Kidney (tissue), 14 donors: ENCODE measurements around the gene WBP4. TPM values are rescaled to one million over a fixed set of nuclear protein-coding genes. Genes with fewer than 3 reads are reported as not detected.

Experiments used
- DNase-seq, 5 donors: peaks; one replicate each; pipeline ENCODE4 v3.0.0-alpha.2; 2013 to 2020
- FAIRE-seq: peaks from 2 replicates; lab custom pipeline; 2012; peaks lifted over from hg19 to GRCh38; lab: Jason Lieb, UNC
- H3K27ac ChIP-seq, 2 donors: one replicate each; pipeline ENCODE4 v1.7.0; 2013; ENCODE audit warnings: low read depth in 2 of 2, low read length in 2 of 2, inconsistent platforms in 1 of 2
- H3K27me3 ChIP-seq: one replicate; pipeline ENCODE4 v1.7.1; 2013; ENCODE audit warnings: low read length, inconsistent platforms; ENCODE audit not compliant: control insufficient read depth, insufficient read depth
- H3K36me3 ChIP-seq, 3 donors: one replicate each; pipeline versions ENCODE4 v1.7.0 to v1.7.1; 2013; ENCODE audit warnings: low read length in 3 of 3, control low read depth in 1 of 3, inconsistent platforms in 1 of 3; ENCODE audit not compliant: insufficient read depth in 3 of 3, control insufficient read depth in 2 of 3
- H3K4me1 ChIP-seq, 3 donors: one replicate each; pipeline versions ENCODE4 v1.7.0 to v1.7.1; 2013; ENCODE audit warnings: low read length in 3 of 3, inconsistent platforms in 1 of 3, low read depth in 1 of 3; ENCODE audit not compliant: control insufficient read depth in 2 of 3, insufficient read depth in 2 of 3
- H3K4me3 ChIP-seq, 3 donors: one replicate each; pipeline versions ENCODE4 v1.7.0 to v1.8.1; 2013; ENCODE audit warnings: low read length in 3 of 3, control low read depth in 1 of 3, inconsistent platforms in 1 of 3
- H3K9ac ChIP-seq, 3 donors: one replicate each; pipeline versions ENCODE4 v1.7.0 to v1.7.1; 2013; ENCODE audit warnings: low read length in 3 of 3, control low read depth in 1 of 3, inconsistent platforms in 1 of 3
- H3K9me3 ChIP-seq, 3 donors: one replicate each; pipeline versions ENCODE4 v1.7.0 to v1.7.1; 2013; ENCODE audit warnings: low read length in 3 of 3, control low read depth in 1 of 3, inconsistent platforms in 1 of 3; ENCODE audit not compliant: control insufficient read depth in 2 of 3, insufficient read depth in 1 of 3
- CTCF ChIP-seq: IDR thresholded peaks from 3 replicates; pipeline ENCODE4 v1.5.1; 2012; ENCODE audit warnings: mild to moderate bottlenecking, moderate library complexity, borderline replicate concordance; ENCODE audit not compliant: insufficient read depth; ENCODE audit errors: extremely low read depth
- intact Hi-C: fragments of 100-400 bp; cut with DNase I; formaldehyde crosslinking; loops from one replicate; pipeline ENCODE4 v1.11.1; 2022
- polyA plus RNA-seq: library from polyadenylated mRNA; stranded (reverse); fragments of 350-450 nt; fragmentation: Illumina TruSeq; extraction: RNeasy Lipid Tissue Mini Kit (QIAGEN cat#74804); gene quantifications from one replicate; pipeline ENCODE4 v1.2.3, GENCODE V29; 2014; ENCODE audit warnings: low read depth, low replicate concordance; ENCODE audit not compliant: insufficient read depth
- total RNA-seq: library from RNA; stranded (reverse); fragmentation: NEBNext Ultra II Directional; extraction: Animal tissue kit (Norgen Biotek cat#: 25700); gene quantifications from one replicate; pipeline ENCODE4 v1.2.1, GENCODE V29; 2021
- donor health status: control.
- donor health status: control.
- donor health status: control.
- donor health status: control.
- donor health status: control.
- donor health status: DM: yes; HTN: yes; CAD: no.
- donor health status: Normal renal cell carcinoma (clear cell type).

Gene WBP4
- total and polyA plus RNA-seq, 2 donors from 2014 or later: 9.6 to 9.9 TPM

- no peaks in the 10 kb centered on the region for H3K27me3 ChIP-seq
- peaks cover 10 to 41% (median 12%) of the 10 kb centered on the region in 3 donors for H3K36me3 ChIP-seq
- no peak overlapping the region for H3K4me3 ChIP-seq
- no peak for TF ChIP-seq CTCF
- H3K9me3 ChIP-seq: no peaks in the 10 kb centered on the region
- no peak overlapping the region for H3K27ac ChIP-seq
- H3K4me1 ChIP-seq: no peaks in the 10 kb centered on the region
- DNase-seq (no peak), FAIRE-seq (no peak)
- H3K9ac ChIP-seq: no peak overlapping the region
- intact Hi-C loops: no loop called here
Measured at GRCh38 chr13:41075485-41075884, 14.2 kb downstream of the WBP4 start.

- no peak for FAIRE-seq
- Histone ChIP-seq H3K9ac (no peak overlapping the region), H3K9me3 (no peaks in the 10 kb centered on the region), H3K36me3 (peaks cover 8 to 37% (median 12%) of the 10 kb centered on the region in 3 donors), H3K4me1 (no peaks in the 10 kb centered on the region), H3K27me3 (no peaks in the 10 kb centered on the region), H3K27ac (no peak overlapping the region), H3K4me3 (no peak overlapping the region)
- TF ChIP-seq CTCF: no peak
- no peak for DNase-seq
- intact Hi-C loops: no loop called here
Measured at GRCh38 chr13:41077475-41077874, 16.2 kb downstream of the WBP4 start.

GRCh38 chr13:41079725-41080124 is 18.4 kb downstream of the WBP4 start:
- H3K36me3 ChIP-seq: peaks cover 6 to 35% (median 13%) of the 10 kb centered on the region in 3 donors

More at GRCh38 chr13:41079725-41080124, 18.4 kb downstream of the WBP4 start:
- Histone ChIP-seq H3K27me3 (no peaks in the 10 kb centered on the region), H3K9me3 (no peaks in the 10 kb centered on the region), H3K9ac (no peak overlapping the region), H3K4me1 (no peaks in the 10 kb centered on the region), H3K27ac (no peak overlapping the region), H3K4me3 (no peak overlapping the region)
- intact Hi-C loops: no loop called here
- DNase-seq (no peak), FAIRE-seq (no peak)
- no peak for TF ChIP-seq CTCF
